Immature natural killer cell (primary cell): ENCODE measurements around the gene SLC2A5. TPM values are rescaled to one million over a fixed set of nuclear protein-coding genes. Genes with fewer than 3 reads are reported as not detected.
"Not testable (repeated sequence)": the region's sequence is repeated elsewhere in the genome, so short reads cannot be mapped to it uniquely, and the experiment has no call there.

Experiments used
- DNase-seq, 3 donors: peaks; one replicate each; pipeline ENCODE4 v3.0.0; 2022; ENCODE audit warnings: mixed read lengths in 1 of 3
- H3K27ac Mint-ChIP-seq, 6 donors: one replicate each; pipeline ENCODE4 v1.8.0; 2020; ENCODE audit warnings: mixed read lengths in 6 of 6, mild to moderate bottlenecking in 5 of 6, inconsistent platforms in 4 of 6, moderate library complexity in 3 of 6
- H3K27me3 Mint-ChIP-seq, 3 donors: one replicate each; pipeline ENCODE4 v1.8.0; 2020 to 2021; ENCODE audit warnings: low read depth in 3 of 3, mild to moderate bottlenecking in 3 of 3, mixed read lengths in 3 of 3, moderate library complexity in 3 of 3, inconsistent platforms in 1 of 3
- H3K36me3 Mint-ChIP-seq, 3 donors: one replicate each; pipeline ENCODE4 v1.8.0; 2020; ENCODE audit warnings: mixed read lengths in 3 of 3, inconsistent platforms in 2 of 3, mild to moderate bottlenecking in 2 of 3
- H3K4me1 Mint-ChIP-seq, 2 donors: one replicate each; pipeline ENCODE4 v1.8.0; 2020; ENCODE audit warnings: inconsistent platforms in 2 of 2, mild to moderate bottlenecking in 2 of 2, mixed read lengths in 2 of 2, moderate library complexity in 1 of 2
- H3K4me3 Mint-ChIP-seq, 5 donors: one replicate each; pipeline ENCODE4 v1.8.0; 2020; ENCODE audit warnings: mild to moderate bottlenecking in 5 of 5, mixed read lengths in 5 of 5, inconsistent platforms in 3 of 5, moderate library complexity in 3 of 5
- H3K9me3 Mint-ChIP-seq, 6 donors: one replicate each; pipeline ENCODE4 v1.8.0; 2020; ENCODE audit warnings: mild to moderate bottlenecking in 6 of 6, mixed read lengths in 6 of 6, inconsistent platforms in 4 of 6, moderate library complexity in 3 of 6
- polyA plus RNA-seq, 3 donors: library from polyadenylated mRNA; unstranded; fragments of 300-500 nt; fragmentation: Illumina TruSeq; gene quantifications; one replicate each; pipeline ENCODE4 v1.2.3, GENCODE V29; 2021

SLC2A5 gene
- polyA plus RNA-seq, 3 donors from 2014 or later, result 0.07 TPM; not detected in 2

DNA sequence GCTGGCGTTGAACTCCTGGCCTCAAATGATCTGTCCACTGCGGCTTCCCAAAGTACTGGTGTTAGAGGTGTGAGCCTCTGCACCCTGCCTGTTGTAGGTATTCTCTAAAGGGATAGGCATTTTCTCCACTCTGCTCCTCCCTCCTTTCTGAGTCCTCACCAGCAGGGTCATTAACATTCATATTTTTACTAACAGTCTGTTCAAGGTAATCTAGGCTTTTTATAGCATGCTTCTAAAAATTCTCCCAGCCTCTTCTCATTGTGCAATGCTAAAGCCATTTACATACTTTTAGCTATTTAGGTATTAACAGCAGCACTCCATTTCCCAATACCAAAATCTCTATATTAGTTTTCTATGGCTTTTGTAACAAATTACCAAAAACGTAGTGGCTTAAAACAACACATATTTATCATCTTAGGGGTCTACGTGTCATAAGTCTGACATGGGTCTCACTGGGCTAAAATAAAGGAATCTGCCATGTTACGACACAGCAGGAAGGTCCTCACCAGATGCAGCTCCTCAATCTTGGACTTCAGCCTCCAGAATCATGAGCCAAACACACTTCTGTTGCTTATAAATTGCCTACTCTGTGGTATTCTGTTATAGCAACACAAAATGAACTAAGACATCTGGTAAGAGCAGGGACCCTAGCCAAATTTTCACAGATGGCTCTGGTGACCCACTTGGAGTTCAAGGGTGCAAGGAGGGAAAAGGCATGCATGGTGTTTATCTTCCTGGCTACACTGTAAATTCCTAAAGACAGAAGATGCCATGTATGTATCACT lies 40.3 kb downstream of the SLC2A5 start:
- no peak overlapping the region for H3K4me3 Mint-ChIP-seq

DNA sequence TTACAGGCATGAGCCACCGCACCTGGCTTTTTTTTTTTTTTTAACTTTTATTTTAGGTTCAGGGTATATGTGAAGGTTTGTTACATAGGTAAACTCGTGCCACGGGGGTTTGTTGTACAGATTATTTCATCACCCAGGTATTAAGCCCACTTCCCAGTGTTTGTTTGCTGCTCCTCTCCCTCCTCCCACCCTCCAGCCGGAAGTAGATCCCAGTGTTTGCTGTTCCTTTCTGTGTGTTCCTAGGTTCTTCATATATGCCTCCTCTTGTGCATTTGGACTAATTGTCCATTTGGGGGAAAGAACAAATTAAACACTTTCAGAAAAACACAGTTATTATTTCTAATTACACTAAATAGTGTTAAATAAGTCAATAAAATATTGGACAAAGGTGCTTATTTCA lies 42.1 kb downstream of the SLC2A5 start:
- Mint-ChIP-seq H3K27ac (no peak overlapping the region), H3K27me3 (peaks cover 0 to 9% (median 1%) of the 10 kb centered on the region in 3 donors), H3K9me3 (no peaks in the 10 kb centered on the region), H3K36me3 (no peaks in the 10 kb centered on the region), H3K4me1 (no peaks in the 10 kb centered on the region), H3K4me3 (no peak overlapping the region)
- no peak for DNase-seq

More for the DNA sequence above, 40.3 kb downstream of the SLC2A5 start:
- Mint-ChIP-seq H3K4me1 (no peaks in the 10 kb centered on the region), H3K36me3 (no peaks in the 10 kb centered on the region), H3K27me3 (peaks cover 1 to 10% (median 2%) of the 10 kb centered on the region in 3 donors), H3K27ac (no peak overlapping the region), H3K9me3 (peaks cover 0 to 3% (median 0%) of the 10 kb centered on the region in 6 donors)
- DNase-seq, result no peak

DNA sequence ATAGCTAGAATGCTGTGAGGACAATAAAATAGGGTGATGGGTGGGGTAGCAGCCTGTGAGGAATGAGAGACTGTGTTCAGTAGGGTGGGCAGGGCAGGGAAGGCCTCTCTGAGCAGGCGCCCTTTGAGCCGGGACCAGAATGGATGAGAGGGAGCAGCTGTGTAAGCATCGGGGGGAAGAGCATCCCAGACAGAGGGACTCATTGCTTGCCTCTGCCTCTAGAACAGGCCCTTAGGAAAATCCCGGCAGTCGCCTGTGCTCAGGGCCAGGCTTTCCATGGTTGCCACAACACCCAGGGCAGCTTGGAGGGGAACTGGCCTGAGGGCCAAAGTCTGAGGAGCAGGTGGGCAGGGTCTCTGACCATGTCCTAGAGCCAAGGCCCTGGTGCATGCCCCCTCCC lies 44.0 kb downstream of the SLC2A5 start:
- DNase-seq, result no peak
- H3K27me3 Mint-ChIP-seq, result peaks cover 0 to 6% (median 0%) of the 10 kb centered on the region in 3 donors
- no peaks in the 10 kb centered on the region for H3K4me1 Mint-ChIP-seq
- H3K36me3 Mint-ChIP-seq, result no peaks in the 10 kb centered on the region
- no peaks in the 10 kb centered on the region for H3K9me3 Mint-ChIP-seq
- no peak overlapping the region for H3K27ac Mint-ChIP-seq
- no peak overlapping the region for H3K4me3 Mint-ChIP-seq

DNA sequence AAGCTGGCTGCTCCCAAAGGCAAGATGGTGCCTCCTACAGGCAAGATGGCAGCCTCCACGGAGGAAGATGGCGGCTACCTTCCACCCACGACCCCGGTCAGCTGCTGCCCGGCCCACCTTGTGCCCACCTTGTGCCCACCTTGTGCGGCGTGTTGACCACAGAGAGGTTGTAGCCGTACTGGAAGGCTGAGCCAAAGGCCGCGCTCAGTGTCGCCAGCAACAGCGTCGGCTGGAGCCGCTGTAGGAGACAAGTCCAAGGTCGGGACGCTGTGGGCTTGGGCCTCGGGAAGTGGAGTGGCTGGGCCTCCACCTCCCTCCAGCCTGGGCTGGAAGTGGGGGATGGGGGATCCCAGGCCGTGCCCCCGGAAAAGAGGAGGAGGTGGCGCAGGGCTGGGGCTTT lies 44.6 kb downstream of the SLC2A5 start:
- no peak for DNase-seq
- Mint-ChIP-seq H3K36me3 (no peaks in the 10 kb centered on the region), H3K4me1 (no peaks in the 10 kb centered on the region), H3K27me3 (peaks cover 0 to 8% (median 0%) of the 10 kb centered on the region in 3 donors), H3K9me3 (no peaks in the 10 kb centered on the region), H3K4me3 (no peak overlapping the region), H3K27ac (no peak overlapping the region)

DNA sequence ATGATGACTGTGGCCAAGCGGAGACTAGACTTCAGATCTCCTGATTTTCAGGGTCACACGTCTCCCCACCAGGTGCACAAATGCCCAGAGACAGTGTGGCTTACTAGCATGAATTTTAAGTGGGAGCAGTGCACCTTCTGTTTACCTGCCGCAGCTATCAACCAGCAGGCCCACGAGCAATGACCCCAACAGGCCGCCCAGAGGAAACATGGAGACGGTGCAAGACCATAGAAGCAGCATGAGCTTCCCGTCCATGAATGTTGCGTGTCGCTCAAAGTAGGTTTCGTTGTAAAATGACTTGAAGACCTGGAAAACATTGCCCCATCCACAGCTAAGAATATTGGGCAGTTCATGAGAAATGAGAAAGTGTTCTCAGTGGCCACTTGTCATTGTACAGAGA lies 46.7 kb downstream of the SLC2A5 start:
- H3K36me3 Mint-ChIP-seq, result no peaks in the 10 kb centered on the region
- no peak overlapping the region for H3K27ac Mint-ChIP-seq
- no peak for DNase-seq
- H3K4me1 Mint-ChIP-seq, result no peaks in the 10 kb centered on the region
- no peaks in the 10 kb centered on the region for H3K9me3 Mint-ChIP-seq
- H3K4me3 Mint-ChIP-seq, result no peak overlapping the region
- peaks cover 0 to 4% (median 2%) of the 10 kb centered on the region in 3 donors for H3K27me3 Mint-ChIP-seq

DNA sequence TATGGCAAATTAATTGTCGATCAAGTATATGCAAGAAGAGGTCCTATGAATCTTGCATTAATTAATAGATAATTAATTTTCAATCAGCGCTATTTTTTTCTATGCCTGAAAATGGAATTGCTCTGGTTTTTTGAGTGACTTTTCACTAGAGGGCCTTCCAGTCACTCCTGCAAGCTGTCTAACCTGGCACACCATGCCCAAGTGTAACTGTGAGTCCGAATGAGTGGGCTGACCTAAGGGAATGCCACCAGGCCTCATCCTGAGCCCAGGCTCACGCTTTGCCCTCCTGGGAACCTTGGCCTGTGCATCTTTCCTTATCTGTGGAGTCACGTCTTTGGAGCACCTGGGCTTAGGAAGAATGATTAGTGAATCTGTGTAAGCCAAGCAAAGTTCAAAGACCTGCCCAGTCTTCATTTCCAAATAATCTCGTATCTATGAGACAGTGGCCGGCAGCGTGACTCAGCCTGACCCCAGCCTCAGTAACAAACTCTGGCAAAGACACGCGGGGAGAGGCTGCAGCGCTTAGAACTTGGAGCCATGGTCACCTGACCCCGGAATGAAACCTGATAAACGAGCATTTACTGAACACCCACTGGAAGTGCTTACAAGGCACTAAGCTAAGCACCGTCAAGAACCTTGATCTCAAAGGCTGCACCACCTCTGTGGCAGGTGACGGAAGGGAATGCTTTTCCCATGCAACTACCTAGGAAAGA lies 47.3 kb downstream of the SLC2A5 start:
- DNase-seq, H3K27me3 Mint-ChIP-seq, H3K9me3 Mint-ChIP-seq, H3K4me1 Mint-ChIP-seq, H3K27ac Mint-ChIP-seq, H3K36me3 Mint-ChIP-seq, H3K4me3 Mint-ChIP-seq: not testable (repeated sequence)

DNA sequence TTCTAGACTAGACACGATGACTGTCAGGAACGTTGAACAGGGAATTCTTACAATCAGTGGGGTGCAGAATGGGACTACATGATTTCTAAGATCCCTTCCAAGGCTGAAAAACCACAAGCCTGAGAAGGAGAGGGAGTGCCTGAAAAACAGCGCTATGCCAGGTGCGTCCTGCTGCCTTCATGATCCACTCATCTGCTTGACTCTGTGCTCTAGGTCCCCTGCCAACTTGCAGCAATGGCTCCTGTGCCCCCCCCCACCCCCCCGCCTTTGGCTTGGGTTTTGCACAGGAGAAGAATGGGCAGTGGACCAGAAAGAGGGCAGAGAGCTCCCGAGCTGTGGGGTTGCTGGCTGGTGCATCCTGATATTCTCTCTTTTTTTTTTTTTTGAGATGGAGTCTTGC lies 49.1 kb downstream of the SLC2A5 start:
- no peak overlapping the region for H3K4me3 Mint-ChIP-seq
- H3K27me3 Mint-ChIP-seq, result peaks cover 2% of the 10 kb centered on the region in 3 donors
- no peaks in the 10 kb centered on the region for H3K4me1 Mint-ChIP-seq
- DNase-seq, result no peak
- H3K27ac Mint-ChIP-seq, result peak overlapping the region in 1 of 6 donors; percentile 30
- H3K9me3 Mint-ChIP-seq, result no peaks in the 10 kb centered on the region
- H3K36me3 Mint-ChIP-seq, result no peaks in the 10 kb centered on the region

DNA sequence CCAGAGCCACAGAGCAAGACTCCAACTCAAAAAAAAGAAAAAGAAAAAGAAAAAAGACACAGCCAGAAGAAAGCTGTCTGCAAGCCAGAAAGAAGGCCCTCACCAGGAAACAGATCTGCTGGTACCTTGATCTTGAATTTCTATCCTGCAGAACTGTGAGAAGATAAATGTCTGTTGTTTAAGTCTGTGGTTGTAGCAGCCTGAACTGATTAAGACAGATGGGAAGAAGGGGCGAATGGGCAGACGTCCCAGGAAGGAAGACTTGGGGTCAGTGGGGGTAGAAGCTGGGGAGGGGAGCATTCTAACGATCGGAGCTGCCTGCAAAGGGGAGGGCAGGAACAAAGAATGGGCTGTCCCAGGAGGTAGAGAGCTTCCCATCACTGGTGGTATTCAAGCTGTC lies 49.5 kb downstream of the SLC2A5 start:
- Mint-ChIP-seq H3K36me3 (no peaks in the 10 kb centered on the region), H3K27ac (peak overlapping the region in 1 of 6 donors; percentile 30), H3K27me3 (peaks cover 2 to 4% (median 2%) of the 10 kb centered on the region in 3 donors), H3K4me3 (no peak overlapping the region), H3K4me1 (no peaks in the 10 kb centered on the region), H3K9me3 (no peaks in the 10 kb centered on the region)
- no peak for DNase-seq

DNA sequence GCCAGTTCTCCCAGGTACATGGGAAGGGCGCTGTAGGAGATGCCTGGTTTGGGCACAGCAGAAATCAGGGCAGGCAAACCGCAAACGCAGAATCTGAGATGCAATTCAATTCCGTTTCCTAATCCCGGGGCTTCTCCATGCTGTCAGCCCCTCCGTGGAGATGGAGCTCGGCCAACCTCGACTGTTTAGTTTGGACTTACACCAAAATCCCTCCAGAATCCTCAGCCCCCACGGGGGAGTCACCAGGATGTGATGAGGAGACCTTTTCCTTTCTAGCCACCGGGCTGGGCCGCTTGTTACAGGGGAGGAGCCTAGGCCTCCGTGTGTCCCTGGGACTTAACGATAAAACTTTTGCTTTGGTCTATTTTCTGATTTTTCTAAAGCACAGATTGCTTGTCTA lies 51.1 kb downstream of the SLC2A5 start:
- Mint-ChIP-seq H3K27ac (no peak overlapping the region), H3K9me3 (no peaks in the 10 kb centered on the region), H3K27me3 (peaks cover 2 to 4% (median 4%) of the 10 kb centered on the region in 3 donors), H3K4me1 (no peaks in the 10 kb centered on the region), H3K36me3 (no peaks in the 10 kb centered on the region), H3K4me3 (no peak overlapping the region)
- no peak for DNase-seq

DNA sequence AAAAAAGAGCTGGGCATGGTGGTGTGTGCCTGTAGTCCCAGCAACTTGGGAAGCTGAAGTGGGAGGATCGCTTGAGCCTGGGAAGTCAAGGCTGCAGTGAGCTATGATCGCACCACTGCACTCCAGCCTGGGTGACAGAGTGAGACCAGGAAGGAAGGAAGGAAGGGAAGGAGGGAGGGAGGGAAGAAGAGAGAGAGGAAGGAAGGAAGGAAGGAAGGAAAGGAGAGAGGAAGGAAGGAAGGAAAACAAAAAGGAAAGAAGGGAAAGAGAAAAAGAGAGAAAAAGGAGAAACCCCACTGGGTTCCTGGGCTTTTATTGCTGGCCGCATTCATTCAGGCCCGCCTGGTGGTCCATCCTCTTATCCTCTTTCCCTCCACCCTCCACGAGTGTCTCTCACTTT lies 53.0 kb downstream of the SLC2A5 start:
- H3K4me3 Mint-ChIP-seq, result no peak overlapping the region
- H3K27ac Mint-ChIP-seq, result no peak overlapping the region

DNA sequence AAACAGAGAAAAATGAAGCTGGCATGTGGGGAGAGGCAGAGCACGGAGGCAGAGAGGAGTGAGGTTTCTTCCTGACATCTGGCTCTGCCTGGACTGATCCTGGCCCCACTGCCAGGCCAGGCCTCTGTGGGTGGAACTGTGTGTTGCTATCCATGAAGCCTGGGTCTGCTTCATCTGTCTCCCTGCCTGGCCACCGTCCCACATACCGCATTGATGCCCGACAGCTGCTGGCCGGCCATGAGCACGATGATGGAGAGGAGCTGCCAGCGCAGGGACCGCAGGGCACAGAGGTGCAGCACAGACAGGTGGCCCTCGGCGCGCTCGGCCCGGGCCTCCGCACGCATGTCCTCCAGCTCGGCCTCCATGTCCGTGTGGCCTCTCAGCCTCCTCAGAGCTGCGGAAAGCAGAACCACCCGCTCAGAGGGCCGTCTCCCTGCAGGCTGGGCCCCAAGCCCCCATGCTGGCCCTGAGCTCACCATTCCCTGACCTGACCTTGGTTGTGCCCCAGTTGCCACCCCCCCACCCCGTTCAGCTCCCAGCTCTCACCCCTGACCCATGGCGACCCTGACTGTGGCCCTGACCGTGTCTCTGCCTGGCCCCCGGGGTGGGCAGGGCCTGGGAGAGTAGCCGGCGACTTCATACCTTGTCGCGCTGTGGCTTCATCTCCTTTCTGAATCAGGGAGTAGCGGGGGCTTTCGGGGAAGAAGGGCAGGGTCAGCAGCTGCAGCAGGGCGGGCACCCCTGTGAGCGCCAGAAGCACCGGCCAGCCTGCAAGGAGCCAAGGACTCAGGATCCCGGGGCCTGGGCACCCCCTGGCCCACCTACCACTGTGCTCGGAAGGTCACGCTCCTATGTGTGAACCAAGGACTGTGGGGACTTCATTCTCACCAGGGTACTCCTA lies 54.7 kb downstream of the SLC2A5 start:
- no peaks in the 10 kb centered on the region for H3K9me3 Mint-ChIP-seq
- no peak overlapping the region for H3K4me3 Mint-ChIP-seq

More for the DNA sequence above, 53.0 kb downstream of the SLC2A5 start:
- Mint-ChIP-seq H3K36me3 (no peaks in the 10 kb centered on the region), H3K27me3 (peaks cover 4% of the 10 kb centered on the region in 3 donors), H3K4me1 (no peaks in the 10 kb centered on the region), H3K9me3 (no peaks in the 10 kb centered on the region)
- DNase-seq, result no peak

DNA sequence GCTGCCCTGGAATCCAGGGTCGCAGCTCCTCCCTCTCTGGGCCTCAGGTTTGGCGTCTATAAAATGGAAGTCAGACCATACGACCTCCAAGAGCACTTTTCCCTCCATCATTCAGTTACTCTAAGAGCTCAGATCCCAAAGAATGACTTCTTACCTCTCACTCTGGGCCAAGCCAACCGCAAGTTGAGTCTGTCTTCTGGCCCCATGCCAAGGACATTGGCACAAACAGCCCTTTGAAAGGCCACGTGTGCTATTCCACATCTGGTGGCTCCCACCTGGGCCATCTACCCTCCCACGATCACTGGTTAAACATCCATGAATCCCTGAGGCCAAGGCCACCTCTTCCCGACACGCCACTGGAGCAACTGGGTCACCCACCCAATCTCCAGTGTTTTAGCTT lies 55.6 kb downstream of the SLC2A5 start:
- H3K9me3 Mint-ChIP-seq, result no peaks in the 10 kb centered on the region
- H3K4me1 Mint-ChIP-seq, result peaks cover 0 to 3% of the 10 kb centered on the region in 2 donors
- peaks cover 2 to 6% (median 4%) of the 10 kb centered on the region in 3 donors for H3K27me3 Mint-ChIP-seq
- H3K27ac Mint-ChIP-seq, result no peak overlapping the region
- DNase-seq, result no peak
- no peaks in the 10 kb centered on the region for H3K36me3 Mint-ChIP-seq
- no peak overlapping the region for H3K4me3 Mint-ChIP-seq

More for the DNA sequence above, 54.7 kb downstream of the SLC2A5 start:
- Mint-ChIP-seq H3K27me3 (peaks cover 2 to 6% (median 4%) of the 10 kb centered on the region in 3 donors), H3K36me3 (no peaks in the 10 kb centered on the region), H3K4me1 (peaks cover 0 to 3% of the 10 kb centered on the region in 2 donors), H3K27ac (no peak overlapping the region)
- no peak for DNase-seq

DNA sequence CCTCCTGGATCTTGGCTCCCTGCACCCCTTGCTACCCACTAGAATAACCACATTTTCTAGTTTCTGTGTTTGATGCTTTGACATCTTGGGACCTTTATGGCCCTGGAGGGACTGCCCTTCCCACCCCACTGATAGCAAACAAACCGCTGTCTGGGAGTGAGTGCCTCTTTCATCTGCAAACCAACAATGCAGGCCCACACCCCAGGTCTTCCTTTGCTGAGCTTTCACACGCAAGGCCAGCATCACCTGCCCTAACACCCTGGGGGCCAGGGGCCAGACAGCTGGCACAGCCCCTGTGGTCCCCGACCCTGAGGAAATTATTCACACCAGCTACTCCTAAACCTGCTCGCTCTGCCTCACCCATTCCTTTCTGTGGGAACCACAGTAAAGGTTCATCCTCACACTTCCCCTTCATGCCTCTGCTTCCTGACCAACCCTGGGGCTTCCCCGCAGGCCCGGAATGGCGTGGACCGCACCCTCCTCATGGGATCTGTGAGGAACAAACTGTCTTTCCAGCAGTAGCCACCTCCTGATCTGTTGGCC lies 58.6 kb downstream of the SLC2A5 start:
- H3K9me3 Mint-ChIP-seq, result no peaks in the 10 kb centered on the region
- peaks cover 4 to 7% (median 5%) of the 10 kb centered on the region in 3 donors for H3K27me3 Mint-ChIP-seq
- H3K27ac Mint-ChIP-seq, result no peak overlapping the region
- H3K4me1 Mint-ChIP-seq, result peaks cover 0 to 3% of the 10 kb centered on the region in 2 donors
- no peaks in the 10 kb centered on the region for H3K36me3 Mint-ChIP-seq
- no peak for DNase-seq
- no peak overlapping the region for H3K4me3 Mint-ChIP-seq
